HL-60/S4 (cell line): ENCODE measurements around the gene PDK2.

Experiments
- in situ Hi-C: fragments of 300-500 bp; cut with MboI; formaldehyde crosslinking; loops from 2 replicates; pipeline ENCODE4 v1.14.3; 2022; ENCODE audit warnings: low sequenced_read_pairs

The PDK2 gene

DNA sequence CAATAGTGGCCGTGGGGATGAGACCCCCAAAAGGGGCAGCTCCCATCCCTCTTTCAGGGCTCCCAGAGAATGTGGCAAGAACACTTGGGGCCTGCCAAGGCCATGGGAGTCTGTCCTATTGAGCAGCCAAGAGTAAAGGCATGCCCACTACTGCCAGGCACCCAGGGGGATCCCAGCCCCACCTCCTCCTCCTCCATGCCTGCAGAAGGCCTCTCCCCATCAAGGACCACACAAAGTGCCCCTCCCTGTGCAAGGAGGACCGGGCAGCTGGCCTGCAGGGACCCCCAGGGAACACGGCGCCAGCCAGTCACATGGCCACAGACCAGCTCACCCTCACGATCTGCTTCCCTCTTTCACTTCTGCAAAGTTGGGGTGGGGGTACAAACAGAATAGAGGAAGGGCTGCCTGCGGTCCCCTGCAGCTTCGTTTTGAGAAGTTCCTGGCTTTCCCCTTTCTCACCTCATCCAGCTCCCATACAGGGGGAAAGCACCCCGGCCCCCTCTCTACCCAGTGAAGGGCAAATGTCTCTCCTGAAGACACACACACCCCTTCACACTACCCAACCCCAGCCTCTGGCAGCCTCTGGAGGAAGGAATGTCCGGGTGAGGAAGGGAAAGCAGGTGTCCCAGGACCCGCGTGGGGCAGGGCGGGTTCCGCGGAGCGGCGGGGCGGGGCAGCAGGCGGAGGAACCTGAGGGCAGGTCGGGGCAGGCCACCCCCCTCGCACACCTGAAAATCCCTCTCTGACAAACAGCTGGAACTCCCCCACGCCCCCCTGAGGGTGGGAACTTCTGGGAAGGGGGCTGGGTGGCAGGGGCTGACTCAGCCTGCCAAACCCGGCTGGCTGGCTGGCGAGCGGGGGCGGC lies 53.3 kb downstream of the PDK2 start:
- in situ Hi-C loops: no loop called here

DNA sequence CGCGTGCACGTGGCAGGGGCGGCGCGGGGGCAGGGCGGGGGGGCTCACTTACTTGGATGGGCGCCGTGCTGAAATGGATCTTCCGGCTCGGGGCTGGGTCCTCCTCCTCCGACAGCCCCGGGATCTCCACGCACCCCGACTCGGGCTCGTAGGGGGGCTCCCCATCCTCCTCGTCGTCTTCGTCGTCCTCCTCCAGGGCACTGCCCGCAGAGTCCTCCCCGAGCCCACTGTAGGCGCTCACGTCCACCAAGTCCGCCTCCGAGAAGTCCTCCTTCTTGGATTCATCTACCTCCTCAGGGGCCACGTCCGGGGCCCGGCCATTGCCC lies 53.9 kb downstream of the PDK2 start:
- in situ Hi-C loops: no loop called here

DNA sequence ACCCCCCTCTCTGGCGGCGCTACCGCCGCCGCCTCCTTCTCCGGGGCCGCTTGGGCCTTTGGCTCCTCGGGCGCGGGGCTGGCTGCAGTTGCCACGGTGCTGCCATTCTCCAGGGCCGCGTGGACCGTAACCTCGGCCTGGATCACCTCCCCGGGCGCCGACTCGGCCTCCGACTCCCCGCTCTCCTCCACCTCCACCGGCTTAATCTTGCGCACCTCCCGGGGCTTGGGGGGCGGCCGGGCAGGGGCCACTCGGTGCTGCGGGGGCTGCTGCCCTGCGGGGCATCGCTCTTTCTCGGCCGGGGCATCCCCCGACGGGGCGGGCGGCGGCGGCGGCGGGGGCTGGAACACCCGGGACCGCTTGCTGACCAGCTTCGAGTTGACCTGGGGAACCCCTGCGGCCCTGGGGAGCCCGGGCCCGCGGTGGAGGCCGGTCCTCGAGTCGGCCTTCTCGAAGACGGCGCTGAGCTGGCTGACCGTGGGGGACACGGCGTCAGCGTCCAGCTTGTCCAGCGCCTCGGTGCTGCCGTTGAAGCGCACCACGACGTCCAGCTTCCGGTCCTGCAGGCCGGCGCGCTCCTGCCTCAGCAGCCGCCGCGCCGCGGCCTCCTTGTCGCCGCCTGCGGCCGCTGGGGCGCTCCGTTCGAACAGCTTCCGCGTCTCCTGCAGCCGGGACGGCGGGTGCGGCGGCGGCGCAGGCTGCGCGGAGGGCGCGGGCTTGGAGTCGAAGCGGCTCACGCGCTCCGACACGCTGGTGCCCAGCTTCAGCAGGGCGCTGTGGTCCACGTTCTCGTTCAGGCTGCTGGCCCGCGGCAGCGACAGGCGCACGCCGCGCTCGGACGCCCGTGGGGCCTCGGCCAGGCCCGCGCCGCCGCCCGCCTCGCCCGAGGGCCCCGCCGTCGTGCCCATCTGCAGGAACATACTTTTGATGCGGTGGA lies 54.5 kb downstream of the PDK2 start:
- in situ Hi-C loops: no loop called here

DNA sequence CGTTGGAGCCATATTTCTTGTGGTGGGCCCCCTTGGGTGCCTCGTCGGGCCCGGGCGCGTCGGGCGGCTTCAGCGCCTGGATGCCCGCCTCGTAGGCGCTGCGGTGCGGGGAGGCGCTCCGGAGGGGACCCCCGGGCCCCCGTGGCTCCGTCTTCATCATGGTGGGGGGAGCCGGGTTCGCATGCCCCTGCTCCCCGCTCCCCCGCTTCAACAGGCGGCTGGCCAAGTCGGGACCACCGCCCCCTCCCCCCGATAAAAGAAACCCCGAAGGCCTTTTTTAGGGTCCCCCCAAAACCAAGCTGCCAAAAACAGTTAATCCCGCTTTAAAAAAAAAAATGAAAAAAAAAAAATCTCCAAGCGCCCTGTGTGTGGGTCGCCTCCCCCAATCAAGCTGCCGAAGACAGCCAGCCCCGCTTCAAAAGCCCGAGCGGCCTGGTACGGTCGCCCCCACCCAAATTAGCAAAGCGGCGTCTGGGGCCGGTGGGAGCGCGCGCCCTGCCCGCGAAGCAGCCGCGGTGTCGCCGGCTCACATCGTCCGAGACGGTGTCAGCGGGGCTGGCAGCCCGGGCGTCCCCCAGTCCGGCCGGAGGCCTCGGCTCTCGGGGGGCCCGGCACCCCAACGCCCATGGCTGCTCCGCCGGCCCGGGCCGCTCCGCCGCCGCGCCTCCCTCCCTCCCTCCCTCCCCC lies 55.3 kb downstream of the PDK2 start, which contains the start of gene PPP1R9B:
Gene PPP1R9B (minus strand): TSS at position 324 of the 687 bp plus-strand sequence. CDS start 164 bp downstream, at position 160.
- in situ Hi-C loops: no loop called here

DNA sequence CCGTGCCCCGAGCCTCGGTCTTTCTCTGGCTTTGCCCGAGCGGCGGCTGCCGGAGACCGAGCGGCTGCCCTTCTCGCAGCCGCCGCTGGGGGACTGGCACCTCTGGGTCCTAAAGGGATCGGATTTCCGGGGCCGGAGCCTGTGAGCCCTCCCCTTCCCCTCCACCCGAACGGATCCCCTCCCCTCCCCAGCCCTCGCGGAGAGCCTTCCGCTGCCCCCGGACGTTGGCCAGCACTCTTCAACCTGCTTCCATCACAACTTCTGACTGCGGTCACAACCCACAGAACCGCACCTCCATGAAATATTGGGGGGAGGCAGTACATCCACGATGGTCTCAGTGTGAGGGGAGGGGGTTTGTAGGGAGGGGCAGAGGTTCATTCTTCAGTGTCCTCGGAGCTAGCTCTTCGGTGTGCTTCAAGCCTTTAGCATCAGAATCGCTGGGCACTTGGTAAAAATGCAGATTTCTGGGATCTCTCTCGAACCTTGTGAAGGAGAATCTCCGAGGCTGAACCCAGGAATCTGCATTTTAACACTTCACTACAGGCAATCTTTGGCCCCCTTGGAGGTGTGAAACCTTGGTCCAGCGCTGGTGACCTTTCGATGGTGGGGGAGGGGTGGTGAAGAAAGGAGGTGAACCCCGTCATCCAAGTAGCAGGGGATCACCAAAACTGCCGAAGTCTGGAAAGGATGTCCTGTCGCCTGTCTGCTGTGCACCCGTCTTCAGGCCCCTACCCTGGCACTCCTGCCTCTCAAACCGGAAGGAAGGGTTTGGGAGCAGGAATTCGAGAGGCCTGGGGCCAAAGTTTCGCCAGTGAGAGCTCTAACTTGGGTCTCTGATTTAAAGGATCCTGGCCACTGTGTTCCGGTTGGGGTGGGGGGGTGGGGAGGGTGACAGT lies 56.1 kb downstream of the PDK2 start:
- in situ Hi-C loops: no loop called here

DNA sequence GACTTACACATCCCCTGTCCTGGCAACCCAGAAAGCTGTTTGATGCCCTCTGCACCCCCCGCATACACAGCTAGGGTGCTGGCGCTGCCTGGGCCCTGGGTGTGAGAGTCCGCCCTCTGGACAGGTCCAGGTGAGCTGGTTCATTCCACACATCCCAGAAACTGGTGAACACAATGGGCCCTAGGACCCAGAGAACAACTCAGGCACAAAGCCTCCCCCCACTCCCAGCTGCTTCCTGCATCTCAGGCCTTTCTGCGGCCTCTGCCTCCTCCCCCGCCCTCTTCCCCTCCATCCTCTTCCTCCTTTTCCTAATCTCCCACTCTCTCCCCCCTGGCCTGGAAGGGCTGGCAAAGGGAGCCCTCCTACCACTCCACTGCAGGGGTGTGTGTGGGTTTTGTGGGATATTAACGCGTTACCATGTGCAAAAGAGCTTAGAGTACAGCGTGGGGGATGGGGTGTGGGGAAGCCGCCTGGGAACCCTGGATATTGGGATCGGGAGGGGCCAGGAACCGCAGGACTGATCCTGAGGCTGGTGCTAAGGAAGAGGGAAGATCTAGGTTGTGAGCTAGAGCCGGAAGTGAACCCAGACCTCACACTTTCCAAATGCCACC lies 56.9 kb downstream of the PDK2 start:
- in situ Hi-C loops: no loop called here

DNA sequence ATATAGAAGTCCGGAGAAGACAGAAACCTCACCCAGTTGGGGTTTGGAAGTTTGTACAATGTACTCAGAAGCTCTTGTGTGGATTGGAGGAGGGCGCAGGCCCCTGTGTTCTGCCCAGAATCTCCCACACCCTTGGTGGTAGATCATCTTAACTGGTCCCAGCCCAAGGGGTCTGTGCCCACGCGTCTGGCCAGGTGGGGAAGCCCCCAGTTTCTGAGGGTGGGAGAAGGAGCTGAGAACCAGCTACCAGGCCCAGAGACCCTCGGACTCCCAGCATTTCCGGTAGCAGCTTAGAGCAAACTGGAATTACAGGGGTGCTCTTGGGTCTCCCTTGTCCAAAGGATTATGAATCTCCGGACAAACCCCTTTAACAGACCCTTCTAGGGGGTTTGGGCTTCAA lies 57.6 kb downstream of the PDK2 start:
- in situ Hi-C loops: no loop called here

DNA sequence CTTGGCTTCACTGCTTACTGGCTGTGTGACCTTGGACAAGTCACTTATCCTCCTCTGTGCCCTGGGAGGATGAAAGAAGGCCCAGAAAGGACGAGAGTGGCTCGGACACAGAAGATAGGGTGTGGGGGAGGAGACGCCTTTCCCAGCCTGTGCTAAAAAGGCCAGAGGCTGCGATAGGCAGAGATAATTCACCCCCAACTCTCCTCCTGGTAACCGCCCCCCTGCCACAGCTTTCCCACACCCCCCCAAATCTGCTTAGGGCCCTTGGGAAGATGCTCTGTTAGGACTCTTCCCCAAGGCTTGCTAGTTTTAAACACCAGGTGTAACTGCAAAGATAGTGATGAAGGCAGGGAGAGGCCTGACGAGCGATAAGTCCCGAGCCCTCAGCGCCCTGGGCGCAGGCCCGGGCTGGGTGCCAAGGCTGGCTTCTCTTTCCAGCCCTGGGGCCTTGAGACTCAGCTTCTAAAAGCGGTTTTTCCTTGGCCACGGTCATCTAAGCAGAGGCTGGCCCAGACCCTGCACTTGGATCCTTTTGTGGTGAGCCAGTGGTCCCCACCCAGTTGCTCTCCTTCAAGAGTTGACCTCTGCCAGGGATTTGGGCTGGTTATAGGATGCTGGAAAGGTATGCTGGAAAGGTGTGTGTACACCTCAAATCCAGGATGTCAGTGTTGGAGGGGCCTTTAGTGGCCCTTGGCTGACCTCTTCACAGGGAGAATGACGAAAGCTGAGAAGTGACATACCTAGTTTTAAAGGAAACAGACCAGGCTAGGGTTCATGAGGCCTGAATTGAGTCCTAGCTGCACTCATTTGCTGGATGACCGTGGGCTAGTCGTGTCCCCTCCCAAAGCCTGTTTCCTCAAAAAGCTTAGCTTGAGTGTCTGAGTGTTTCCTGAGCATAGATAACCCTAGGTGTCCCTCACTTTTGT lies 58.8 kb downstream of the PDK2 start:
- in situ Hi-C loops: no loop called here

DNA sequence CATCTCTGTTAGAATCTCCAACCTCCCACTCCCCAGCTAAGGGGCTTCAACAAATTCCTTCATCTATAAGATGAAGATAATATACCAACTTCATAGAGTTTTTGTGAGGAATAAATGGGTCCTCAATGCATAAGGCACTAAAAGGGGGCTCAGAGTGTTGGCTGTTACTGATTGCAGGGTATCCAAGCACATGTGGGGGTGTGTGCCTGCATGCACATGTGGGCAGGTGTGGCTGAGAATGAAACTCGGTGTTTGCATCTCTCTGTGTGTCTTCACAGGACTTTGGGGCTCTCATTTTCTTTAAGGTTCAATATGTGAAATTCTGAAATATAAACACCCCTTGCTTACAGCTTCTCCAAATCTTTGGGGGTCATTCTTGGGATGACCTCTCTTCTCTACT lies 59.5 kb downstream of the PDK2 start:
- in situ Hi-C loops: no loop called here

DNA sequence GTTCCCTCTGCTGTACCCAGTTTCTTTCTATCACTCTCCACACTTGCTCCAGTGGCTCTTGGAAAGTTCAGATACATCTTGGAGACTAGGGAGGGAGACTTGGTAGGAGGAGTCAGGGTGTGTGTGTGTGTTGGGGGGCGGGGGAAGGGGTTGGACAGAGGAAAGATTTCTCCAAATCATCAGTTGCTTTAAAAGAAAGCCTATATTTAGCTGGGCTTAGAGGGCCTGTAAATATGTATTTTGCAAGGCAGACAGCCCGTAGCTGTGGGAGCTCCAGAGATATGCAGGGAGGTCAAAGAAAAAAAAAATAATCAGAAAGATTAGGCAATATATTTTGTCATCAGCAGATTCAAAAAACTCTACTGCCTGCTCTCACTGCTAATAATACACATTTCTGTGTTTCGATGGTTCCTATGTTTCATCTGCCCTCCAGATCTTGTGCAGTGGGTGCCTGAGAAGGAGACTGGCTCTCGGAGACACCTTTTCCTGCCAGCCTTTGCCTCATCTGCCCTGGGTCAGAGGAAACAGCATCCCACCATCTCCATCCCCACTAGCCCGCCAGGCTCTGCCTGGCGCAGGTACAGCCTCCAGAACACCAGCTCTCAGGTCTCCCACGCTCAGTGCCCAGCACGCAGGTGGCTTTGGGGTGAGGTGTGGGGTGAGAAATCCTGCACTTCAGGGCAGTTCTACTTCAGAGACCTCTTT lies 60.1 kb downstream of the PDK2 start:
- in situ Hi-C loops: no loop called here

DNA sequence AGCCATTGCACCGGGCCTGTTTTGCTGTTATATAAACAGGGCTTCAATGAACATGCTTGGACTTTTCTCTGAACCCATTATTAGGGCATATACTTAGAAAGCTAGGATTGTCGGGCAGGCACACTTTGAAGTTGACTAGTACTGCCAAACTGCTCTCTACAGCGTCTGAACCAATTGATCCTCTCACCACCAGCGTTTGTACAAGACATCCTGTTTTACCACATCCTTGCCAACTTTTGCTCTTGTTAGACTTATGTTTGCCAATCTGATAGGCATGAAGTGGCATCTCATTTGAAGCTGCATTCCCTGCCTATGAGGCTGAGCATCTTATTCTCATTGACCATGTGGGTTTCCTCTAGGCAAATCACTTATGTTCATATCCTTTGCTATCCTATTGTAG lies 62.7 kb downstream of the PDK2 start:
- in situ Hi-C loops: no loop called here

DNA sequence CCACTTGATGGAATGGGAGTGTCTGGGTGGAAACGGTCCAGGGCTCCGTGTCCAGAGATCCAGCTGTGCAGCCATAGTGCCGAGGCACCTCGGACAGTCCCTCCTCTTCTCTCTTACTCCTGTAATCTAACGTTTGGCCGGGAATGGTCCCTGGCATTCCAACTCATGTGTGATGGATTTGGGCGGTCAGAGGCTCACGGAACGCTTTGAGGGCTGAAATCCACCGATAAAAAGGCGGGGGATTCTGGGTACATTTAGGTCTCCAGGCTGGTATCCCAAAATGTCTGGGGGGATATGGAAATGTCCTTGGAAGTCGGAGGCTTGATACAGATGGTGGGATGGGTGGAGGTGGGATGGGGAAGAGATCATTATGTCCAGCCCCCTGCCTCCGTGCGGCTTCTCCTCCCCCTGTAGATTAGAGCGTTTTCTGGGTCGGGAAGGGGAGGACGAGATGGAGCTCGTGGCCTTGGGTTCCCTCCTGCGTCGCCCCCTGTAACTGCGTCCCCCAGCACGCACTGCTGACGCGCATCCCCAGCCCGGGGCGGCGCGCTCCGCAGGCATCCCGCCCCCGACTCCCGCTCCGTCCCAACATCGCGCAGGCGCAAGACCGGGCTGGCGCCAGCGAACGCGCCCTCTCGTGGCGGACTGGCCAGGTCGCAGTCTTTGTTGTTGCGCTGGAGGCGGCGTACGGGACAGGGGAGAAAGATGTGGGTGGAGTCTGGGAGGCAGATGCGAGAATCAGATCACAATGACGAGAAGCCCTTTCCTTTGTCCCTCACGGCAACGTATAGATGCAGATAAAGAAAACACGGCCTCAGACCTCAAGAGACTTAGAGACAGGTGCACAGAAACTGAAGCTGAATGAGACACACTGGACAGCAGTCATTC lies 66.1 kb downstream of the PDK2 start:
- in situ Hi-C loops: no loop called here
